ENCODE results near the gene MTRR.

MTRR gene

DNA sequence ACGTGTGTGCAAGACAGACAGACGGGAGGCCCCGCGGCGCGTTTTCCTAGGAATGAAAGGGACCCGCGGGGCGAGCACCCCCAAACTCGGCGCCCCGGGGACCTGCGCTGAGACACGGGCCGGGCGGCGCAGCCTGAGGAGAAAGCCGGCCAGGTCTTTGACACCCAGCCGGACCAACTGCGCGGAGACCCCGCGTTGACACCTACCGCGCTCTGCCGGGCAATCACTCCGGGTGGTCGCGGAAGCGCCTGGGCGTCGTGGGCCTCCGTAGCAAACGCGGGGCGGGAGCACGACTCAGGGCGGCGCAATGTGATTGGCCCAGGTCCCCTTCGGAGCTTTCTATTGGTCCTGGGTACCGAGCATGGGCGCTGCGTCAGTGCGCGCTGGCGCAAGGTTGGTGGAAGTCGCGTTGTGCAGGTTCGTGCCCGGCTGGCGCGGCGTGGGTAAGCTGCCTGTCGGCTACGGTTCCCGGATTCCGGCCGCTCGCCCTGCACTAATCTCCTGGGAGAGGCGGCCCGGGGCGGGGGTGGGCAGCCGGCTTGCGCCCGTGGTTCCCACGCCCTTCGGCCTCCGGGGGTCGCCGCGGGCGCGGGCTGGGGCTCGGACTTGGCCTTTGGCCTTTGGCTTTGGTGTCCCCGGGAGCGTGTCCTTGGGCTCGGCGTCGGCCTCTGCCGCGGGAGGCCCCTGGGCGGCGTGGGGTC, at the start of gene MTRR, which contains the start of gene FASTKD3:
MTRR (plus strand) TSS at position 376 of the 701 bp plus-strand sequence. CDS start 1,647 bp downstream, outside the sequence.
FASTKD3 (minus strand) TSS at position 259 of the 701 bp plus-strand sequence. CDS start 948 bp downstream, outside the sequence.
- peak; percentile 91 for DNase-seq

- no peak for DNase-seq
Observed at GRCh38 chr5:7822449-7822848, 46.5 kb upstream of the MTRR start.

- no peak for DNase-seq
Observed at GRCh38 chr5:7823594-7823993, 45.4 kb upstream of the MTRR start.

GRCh38 chr5:7824995-7825394, 44.0 kb upstream of the MTRR start:
- DNase-seq = no peak

DNA sequence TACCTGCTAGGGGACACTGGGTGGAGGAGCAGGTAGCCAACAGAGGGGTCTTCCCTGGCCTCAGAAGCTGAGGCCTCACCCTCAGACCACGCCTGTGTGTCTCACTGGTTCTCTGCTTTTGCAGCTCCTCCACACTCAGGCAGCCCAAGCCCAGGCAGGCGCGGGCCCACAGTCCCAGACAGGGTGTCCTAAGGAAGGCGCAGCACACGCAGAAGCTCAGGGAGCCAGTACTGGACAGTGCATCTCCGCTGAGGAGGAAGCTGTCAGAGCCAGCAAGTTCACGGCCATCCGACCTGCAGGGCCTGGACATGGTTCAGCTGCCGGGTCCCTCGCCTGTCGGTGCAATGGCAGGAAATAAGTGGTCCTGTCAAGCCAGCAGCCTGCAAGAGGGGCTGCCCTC, 43.3 kb upstream of the MTRR start:
- DNase-seq = no peak

DNA sequence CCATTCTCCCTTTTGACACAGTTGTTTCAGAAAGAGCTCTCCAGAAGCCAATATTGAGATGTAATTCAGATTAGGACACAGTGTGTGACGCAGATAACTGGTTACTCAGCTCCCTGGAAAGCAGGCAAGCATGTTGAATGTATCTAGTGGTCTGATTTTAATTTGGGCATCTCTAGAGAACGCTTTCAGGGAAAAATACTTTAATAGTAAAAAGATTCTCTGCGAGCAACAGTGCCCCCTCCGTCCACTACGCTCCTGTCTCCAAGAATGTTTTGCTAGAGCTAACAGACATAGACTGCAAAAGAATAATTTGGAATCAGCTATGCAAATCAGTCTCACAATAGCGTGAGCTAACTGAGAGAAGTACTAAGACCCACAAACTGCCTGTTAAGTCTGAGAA, 41.3 kb upstream of the MTRR start:
- DNase-seq = no peak

DNA sequence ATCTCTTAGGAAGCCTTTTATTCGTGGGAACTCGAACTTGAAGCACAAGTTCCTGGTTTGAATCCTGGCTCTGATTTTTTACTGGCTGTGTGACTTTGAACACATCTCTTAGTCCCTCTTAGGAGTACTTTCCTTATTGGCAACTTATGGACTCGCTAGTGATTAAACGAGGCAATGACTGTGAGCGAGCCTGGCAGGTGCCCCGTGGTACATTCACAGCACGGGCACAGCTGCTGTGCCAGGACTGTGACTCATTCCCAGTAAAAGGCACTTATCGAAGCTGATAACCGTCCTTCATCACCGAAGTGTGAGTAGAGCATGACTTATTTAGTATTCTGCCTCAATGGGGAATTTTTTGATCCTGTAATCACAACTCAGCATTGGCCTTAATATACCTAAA, 40.7 kb upstream of the MTRR start:
- DNase-seq = no peak

- no peak for DNase-seq
Observed at GRCh38 chr5:7834982-7835381, 34.0 kb upstream of the MTRR start.

DNA sequence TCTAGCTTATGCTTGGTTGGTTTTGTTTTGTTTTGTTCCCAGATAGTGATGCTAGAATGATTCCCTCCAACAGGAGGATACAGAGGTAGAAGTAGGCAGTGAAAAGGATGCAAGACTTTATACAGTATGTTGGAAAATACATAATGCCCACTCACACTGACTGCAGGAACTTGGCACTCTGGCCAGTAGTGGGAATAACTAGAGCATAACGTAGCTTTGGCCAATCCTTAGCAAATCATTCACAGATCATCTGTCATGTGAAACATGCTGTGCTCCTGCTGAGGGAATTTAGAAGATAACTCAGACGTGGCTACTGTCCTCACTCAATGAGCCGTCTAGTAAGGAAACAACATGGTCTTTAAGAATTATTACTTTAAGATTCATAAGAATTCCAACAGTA, 31.5 kb upstream of the MTRR start:
- no peak for DNase-seq

- DNase-seq = no peak
Observed at GRCh38 chr5:7842531-7842930, 26.4 kb upstream of the MTRR start.

GRCh38 chr5:7844901-7845300, 24.0 kb upstream of the MTRR start:
- DNase-seq = no peak

GRCh38 chr5:7845557-7845956, 23.4 kb upstream of the MTRR start:
- no peak for DNase-seq

GRCh38 chr5:7846327-7846726, 22.6 kb upstream of the MTRR start:
- no peak for DNase-seq

- no peak for DNase-seq
Observed at GRCh38 chr5:7848296-7848695, 20.7 kb upstream of the MTRR start.

DNA sequence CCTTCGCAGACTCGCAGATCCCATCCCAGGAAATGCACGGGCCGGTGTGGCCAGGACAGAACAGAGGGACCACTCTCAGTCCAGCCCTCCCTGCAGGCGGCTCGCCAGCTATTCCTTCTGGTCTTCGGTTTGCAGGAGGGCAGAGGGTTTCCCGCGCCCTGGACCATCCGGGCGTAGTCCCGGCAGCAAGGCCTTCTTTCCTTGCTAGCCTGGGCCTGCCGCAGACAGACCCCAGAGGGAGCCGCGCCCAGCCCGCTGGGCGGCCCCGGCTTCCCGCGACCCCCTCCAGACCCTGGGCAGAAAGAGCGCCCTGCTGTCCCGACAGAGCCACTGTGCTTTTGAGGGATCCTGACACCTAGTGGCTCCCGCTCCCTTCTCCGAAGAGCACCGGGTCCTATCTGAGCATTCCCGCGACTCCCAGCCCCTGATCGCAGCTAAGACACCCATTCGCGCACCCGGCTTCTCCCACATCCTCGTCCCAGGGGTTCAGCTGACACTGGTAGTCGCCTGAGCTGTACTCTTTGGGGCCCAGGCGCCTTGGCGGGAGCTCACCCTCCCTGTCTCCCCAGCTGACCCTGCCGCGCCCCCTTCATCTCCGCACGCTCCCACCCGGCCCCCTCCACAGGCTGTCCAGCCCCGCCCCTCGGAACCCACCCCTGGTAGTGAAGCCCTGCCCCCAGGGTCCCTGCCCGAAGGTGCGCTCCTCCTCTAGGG, 19.1 kb upstream of the MTRR start:
- no peak for DNase-seq

- DNase-seq = peak; percentile 29
Observed at GRCh38 chr5:7850395-7851239, 18.3 kb upstream of the MTRR start, which contains the start of gene CFAP90. CFAP90 (minus strand) TSS chr5:7851133; CDS start chr5:7851021, 112 bp downstream.

GRCh38 chr5:7851240-7851592, 17.7 kb upstream of the MTRR start:
- no peak for DNase-seq

DNA sequence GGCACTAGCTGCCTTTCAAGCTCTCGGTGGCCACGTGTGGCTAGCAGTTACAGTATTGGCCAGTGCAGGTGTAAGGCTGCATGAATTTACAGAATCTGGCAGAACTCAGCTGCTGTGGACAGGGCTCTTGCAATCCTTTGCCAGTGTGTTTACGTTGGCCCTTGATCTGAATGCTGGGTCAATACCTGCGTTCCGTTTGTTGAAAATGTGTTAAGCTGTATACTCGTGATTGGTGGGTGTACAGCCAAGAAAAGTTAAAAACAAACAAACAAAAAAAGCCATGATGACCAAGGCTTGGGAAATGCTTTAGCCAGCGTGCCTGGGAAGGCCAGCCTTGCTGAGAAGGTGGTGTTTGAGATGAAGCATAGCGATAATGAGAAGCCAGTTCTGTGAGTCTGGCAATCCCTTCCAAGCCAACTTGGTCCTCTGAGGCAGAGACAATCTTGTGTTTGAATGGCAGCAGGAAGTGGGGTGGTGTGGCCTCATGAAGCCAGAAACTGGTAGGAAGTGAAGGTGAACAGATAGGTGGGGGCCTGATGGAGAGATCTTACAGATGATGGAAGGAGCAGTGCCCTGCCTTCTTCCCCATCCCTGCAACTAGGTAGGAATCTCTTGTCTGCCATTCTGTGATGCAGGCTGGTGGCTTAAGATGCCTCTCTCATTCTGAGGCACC, 17.2 kb upstream of the MTRR start:
- no peak for DNase-seq

GRCh38 chr5:7852542-7852941, 16.4 kb upstream of the MTRR start:
- DNase-seq = no peak

- no peak for DNase-seq
Observed at GRCh38 chr5:7852988-7853387, 16.0 kb upstream of the MTRR start.

DNA sequence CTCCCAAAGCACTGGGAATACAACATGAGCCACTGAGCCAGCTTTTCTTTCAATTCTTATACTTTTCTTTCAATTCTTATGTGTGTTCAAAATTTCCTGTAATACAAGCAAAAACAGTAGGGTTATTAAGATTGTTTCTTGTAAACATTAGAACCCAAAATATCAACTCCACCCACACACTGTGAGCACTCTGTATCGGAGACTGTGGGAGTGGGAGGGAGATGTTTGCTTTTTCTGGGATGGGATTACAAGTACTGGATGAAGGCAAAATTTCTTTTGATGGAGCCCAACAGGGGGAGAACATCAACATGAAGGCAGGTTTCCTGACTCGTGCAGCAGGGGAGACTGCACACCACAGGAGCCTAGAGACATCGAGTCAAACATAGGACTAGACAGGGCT, 13.3 kb upstream of the MTRR start:
- no peak for DNase-seq

DNA sequence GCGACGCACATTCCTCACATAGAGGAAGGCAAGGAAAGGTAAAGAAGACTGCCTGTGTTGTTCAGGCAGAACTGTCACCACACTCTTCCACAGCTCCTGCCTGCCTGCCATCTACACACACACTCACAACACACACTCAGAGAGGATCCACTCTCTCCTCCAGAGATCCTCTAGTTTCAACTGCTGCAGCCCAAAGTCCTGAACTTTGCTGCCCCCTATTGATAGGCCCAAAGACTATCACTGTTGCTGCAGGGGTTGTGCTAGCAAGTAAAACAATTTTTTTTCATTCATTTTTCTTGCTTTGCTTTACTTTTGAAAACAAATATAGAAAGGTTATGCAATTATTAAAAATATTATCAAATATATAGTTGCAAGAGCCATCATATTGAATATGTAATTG, 12.1 kb upstream of the MTRR start:
- DNase-seq = peak; percentile 22

- no peak for DNase-seq
Observed at GRCh38 chr5:7857361-7857760, 11.6 kb upstream of the MTRR start.

All from fibroblast of upper back skin (primary cell).